RKO (cell line): ENCODE measurements around the gene SLC20A1.
A peak's percentile ranks its signal among the peaks of the same experiment; 100 is the strongest.
"Not testable (repeated sequence)": the region's sequence is repeated elsewhere in the genome, so short reads cannot be mapped to it uniquely, and the experiment has no call there.

Experiments
- DNase-seq: peaks from one replicate; pipeline ENCODE4 v3.0.0-alpha.2; 2016; ENCODE audit warnings: low spot score

The SLC20A1 gene

GRCh38 chr2:112683550-112684414 lies 38.0 kb downstream of the SLC20A1 start:
- DNase-seq, result no peak

- DNase-seq, result no peak
Measured at GRCh38 chr2:112684415-112684775, 38.7 kb downstream of the SLC20A1 start.

- peak; percentile 45 for DNase-seq
Measured at GRCh38 chr2:112685271-112685884, 39.6 kb downstream of the SLC20A1 start.

- DNase-seq, result no peak
Measured at GRCh38 chr2:112686348-112687217, 40.8 kb downstream of the SLC20A1 start.

- DNase-seq, result no peak
Measured at GRCh38 chr2:112687522-112687921, 41.8 kb downstream of the SLC20A1 start.

- peak; percentile 18 for DNase-seq
Measured at GRCh38 chr2:112688086-112688880, 42.5 kb downstream of the SLC20A1 start.

GRCh38 chr2:112690853-112691401 lies 45.2 kb downstream of the SLC20A1 start:
- peak; percentile 90 for DNase-seq

GRCh38 chr2:112691881-112692281 lies 46.1 kb downstream of the SLC20A1 start:
- peak; percentile 6 for DNase-seq

GRCh38 chr2:112692495-112692911 lies 46.8 kb downstream of the SLC20A1 start:
- DNase-seq, result peak; percentile 94

GRCh38 chr2:112692918-112693317 lies 47.2 kb downstream of the SLC20A1 start:
- DNase-seq, result no peak

- no peak for DNase-seq
Measured at GRCh38 chr2:112693596-112693995, 47.9 kb downstream of the SLC20A1 start.

- no peak for DNase-seq
Measured at GRCh38 chr2:112694182-112694581, 48.4 kb downstream of the SLC20A1 start.

GRCh38 chr2:112698834-112699515 lies 53.2 kb downstream of the SLC20A1 start:
- DNase-seq, result no peak

- DNase-seq, result no peak
Measured at GRCh38 chr2:112699984-112700667, 54.4 kb downstream of the SLC20A1 start.

- no peak for DNase-seq
Measured at GRCh38 chr2:112701052-112701451, 55.3 kb downstream of the SLC20A1 start.

GRCh38 chr2:112703684-112704083 lies 57.9 kb downstream of the SLC20A1 start:
- DNase-seq, result no peak

GRCh38 chr2:112705575-112705974 lies 59.8 kb downstream of the SLC20A1 start:
- DNase-seq, result no peak

- no peak for DNase-seq
Measured at GRCh38 chr2:112706170-112706664, 60.5 kb downstream of the SLC20A1 start.

- not testable (repeated sequence) for DNase-seq
Measured at GRCh38 chr2:112706947-112707346, 61.2 kb downstream of the SLC20A1 start.

GRCh38 chr2:112708968-112709367 lies 63.2 kb downstream of the SLC20A1 start:
- DNase-seq, result no peak
